Measurements from ENCODE around the gene PNKD.

Gene PNKD

GRCh38 chr2:218329826-218330593 is 59.7 kb downstream of the PNKD start:
- Histone ChIP-seq H3K4me2 (ENCODE audit: low read length) (peak overlapping the region; percentile 34), H3K4me1 (ENCODE audit: control insufficient read depth, low read length) (peaks cover 56% of the 10 kb centered on the region)
- TF ChIP-seq EZH2phosphoT487 (IDR thresholded peaks at IDR 0.05; ENCODE audit: borderline replicate concordance, low read length) (no peak), CTCF (IDR thresholded peaks at IDR 0.05; ENCODE audit: low read depth, low read length, poor library complexity, severe bottlenecking) (no peak)

DNA sequence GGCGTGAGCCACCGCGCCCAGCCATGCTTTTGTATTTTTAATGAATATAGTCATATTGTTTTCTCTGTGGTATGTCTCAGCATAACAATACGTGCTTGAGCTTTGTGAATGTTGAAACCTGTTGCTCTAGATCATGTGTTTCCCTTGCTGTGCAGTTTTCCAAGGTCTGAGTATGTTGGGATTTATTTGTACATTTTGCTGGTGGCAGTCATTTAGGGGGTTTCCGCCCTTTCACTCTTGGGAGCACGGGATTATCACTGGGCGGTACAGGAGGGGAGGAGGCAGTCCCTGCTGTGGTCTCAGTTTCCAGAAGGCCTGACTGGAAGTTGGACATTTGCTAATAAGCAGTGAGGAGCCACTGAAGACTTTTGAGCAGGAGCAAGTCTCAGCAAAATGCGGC is 61.4 kb downstream of the PNKD start:
- TF ChIP-seq EZH2phosphoT487 (IDR thresholded peaks at IDR 0.05; ENCODE audit: borderline replicate concordance, low read length) (no peak), CTCF (IDR thresholded peaks at IDR 0.05; ENCODE audit: low read depth, low read length, poor library complexity, severe bottlenecking) (no peak)
- Histone ChIP-seq H3K4me3 (ENCODE audit: low read length) (no peak overlapping the region), H3K79me2 (ENCODE audit: control insufficient read depth, low read length) (no peaks in the 10 kb centered on the region), H3F3A (ENCODE audit: control insufficient read depth, insufficient read depth) (peaks cover 16% of the 10 kb centered on the region), H3K4me2 (ENCODE audit: low read length) (no peak overlapping the region), H3K36me3 (ENCODE audit: control insufficient read depth, low read length) (no peaks in the 10 kb centered on the region), H3K9me2 (replicated peaks; ENCODE audit: control insufficient read depth, low read length) (no peaks in the 10 kb centered on the region), H3K27me3 (ENCODE audit: control insufficient read depth, low read length) (no peaks in the 10 kb centered on the region), H3K27ac (ENCODE audit: low read depth, low read length) (no peak overlapping the region), H4K20me1 (ENCODE audit: control insufficient read depth, insufficient read depth, low read depth, low read length) (no peaks in the 10 kb centered on the region), H3K9me3 (ENCODE audit: control insufficient read depth, insufficient read depth, low read length) (no peaks in the 10 kb centered on the region), H3K4me1 (ENCODE audit: control insufficient read depth, low read length) (peaks cover 65% of the 10 kb centered on the region)

More at GRCh38 chr2:218329826-218330593, 59.7 kb downstream of the PNKD start:
- Histone ChIP-seq H3F3A (ENCODE audit: control insufficient read depth, insufficient read depth) (peaks cover 16% of the 10 kb centered on the region), H3K27ac (ENCODE audit: low read depth, low read length) (no peak overlapping the region), H3K36me3 (ENCODE audit: control insufficient read depth, low read length) (no peaks in the 10 kb centered on the region), H3K9me3 (ENCODE audit: control insufficient read depth, insufficient read depth, low read length) (no peaks in the 10 kb centered on the region), H3K79me2 (ENCODE audit: control insufficient read depth, low read length) (no peaks in the 10 kb centered on the region), H4K20me1 (ENCODE audit: control insufficient read depth, insufficient read depth, low read depth, low read length) (no peaks in the 10 kb centered on the region), H3K4me3 (ENCODE audit: low read length) (0 out of 2 replicates have a peak overlapping the region, but pooled peaks have one; percentile 9), H3K27me3 (ENCODE audit: control insufficient read depth, low read length) (no peaks in the 10 kb centered on the region), H3K9me2 (replicated peaks; ENCODE audit: control insufficient read depth, low read length) (no peaks in the 10 kb centered on the region)

DNA sequence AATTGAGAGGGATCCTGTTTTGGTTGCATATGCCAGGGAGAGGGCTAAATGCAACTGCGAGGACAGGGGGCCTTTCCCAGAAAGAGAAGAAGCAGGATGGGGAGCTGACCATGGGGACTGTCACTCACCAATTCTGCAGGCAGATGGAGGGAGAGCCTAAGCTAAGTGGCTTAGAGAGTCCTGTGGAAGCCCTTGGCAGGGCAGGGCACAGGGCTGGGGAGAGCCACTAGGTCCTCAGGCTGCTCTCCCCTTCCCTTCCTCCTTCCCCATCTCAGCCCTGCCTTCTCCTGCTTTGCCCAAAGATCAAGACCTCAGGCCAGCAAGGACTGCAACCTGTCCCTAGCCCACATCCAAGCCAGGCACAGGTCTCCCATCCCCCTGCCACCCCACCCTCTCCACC is 62.0 kb downstream of the PNKD start:
- no peaks in the 10 kb centered on the region for H4K20me1 ChIP-seq (ENCODE audit: control insufficient read depth, insufficient read depth, low read depth, low read length)
- H3K79me2 ChIP-seq (ENCODE audit: control insufficient read depth, low read length), result no peaks in the 10 kb centered on the region
- no peaks in the 10 kb centered on the region for H3K36me3 ChIP-seq (ENCODE audit: control insufficient read depth, low read length)
- no peaks in the 10 kb centered on the region for H3K9me2 ChIP-seq (replicated peaks; ENCODE audit: control insufficient read depth, low read length)
- no peak overlapping the region for H3K4me3 ChIP-seq (ENCODE audit: low read length)
- no peak overlapping the region; the same call in 1 of the 2 replicates for H3K4me2 ChIP-seq (ENCODE audit: low read length)
- peaks cover 16% of the 10 kb centered on the region for H3F3A ChIP-seq (ENCODE audit: control insufficient read depth, insufficient read depth)
- H3K27me3 ChIP-seq (ENCODE audit: control insufficient read depth, low read length), result no peaks in the 10 kb centered on the region
- TF ChIP-seq EZH2phosphoT487 (IDR thresholded peaks at IDR 0.05; ENCODE audit: borderline replicate concordance, low read length) (no peak), CTCF (IDR thresholded peaks at IDR 0.05; ENCODE audit: low read depth, low read length, poor library complexity, severe bottlenecking) (no peak)
- H3K9me3 ChIP-seq (ENCODE audit: control insufficient read depth, insufficient read depth, low read length), result no peaks in the 10 kb centered on the region
- no peak overlapping the region for H3K27ac ChIP-seq (ENCODE audit: low read depth, low read length)
- H3K4me1 ChIP-seq (ENCODE audit: control insufficient read depth, low read length), result peaks cover 65% of the 10 kb centered on the region
